PC-9 (cell line): ENCODE measurements around the gene ALDH3B2. TPM values are rescaled to one million over a fixed set of nuclear protein-coding genes. Genes with fewer than 3 reads are reported as not detected.
"Not testable (repeated sequence)": the region's sequence is repeated elsewhere in the genome, so short reads cannot be mapped to it uniquely, and the experiment has no call there.

Experiments
- BruUV-seq: library from RNA; stranded (reverse); fragments of 400-500 nt; replicated peaks from 2 replicates; lab custom pipeline; 2021; lab: Mats Ljungman, UMichigan
- CTCF ChIA-PET: fragments of 300-600 bp; sonication (Branson Sonifier 250); formaldehyde crosslinking; loops from one replicate; lab custom pipeline; 2022; ENCODE audit warnings: antibody characterized with exemption; lab: Charles Lee
- POLR2A ChIA-PET: fragments of 300-600 bp; sonication (Branson Sonifier 250); formaldehyde crosslinking; loops from one replicate; lab custom pipeline; 2022; ENCODE audit warnings: antibody characterized with exemption; ENCODE audit not compliant: unreplicated experiment; lab: Charles Lee
- DNase-seq, 2 experiments: peaks; one replicate each; pipeline versions ENCODE4 v3.0.0 to v3.0.0-alpha.2; 2015 to 2022; ENCODE audit warnings: mixed read lengths in 1 of 2
- H2AFZ ChIP-seq: fragments of 200-600 bp; sonication (generic); 2 replicates; pipeline ENCODE4 v1.8.1; 2017; ENCODE audit warnings: antibody characterized with exemption
- H3F3A ChIP-seq: fragments of 200-600 bp; sonication (generic); 2 replicates; pipeline ENCODE4 v1.8.1; 2017; ENCODE audit warnings: antibody characterized with exemption, mild to moderate bottlenecking, low read depth; ENCODE audit not compliant: insufficient read depth
- H3K27ac ChIP-seq: fragments of 200-600 bp; sonication (generic); 2 replicates; pipeline ENCODE4 v1.6.1; 2016; ENCODE audit warnings: mixed run types
- H3K27me3 ChIP-seq: fragments of 200-600 bp; sonication (generic); 2 replicates; pipeline ENCODE4 v1.6.1; 2016; ENCODE audit warnings: low read depth, mixed run types; ENCODE audit not compliant: insufficient read depth
- H3K36me3 ChIP-seq: fragments of 200-600 bp; sonication (generic); 2 replicates; pipeline ENCODE4 v1.6.1; 2016; ENCODE audit warnings: low read depth, mixed run types
- H3K4me1 ChIP-seq: fragments of 200-600 bp; sonication (generic); replicated peaks from 2 replicates; pipeline ENCODE4 v1.6.1; 2016; ENCODE audit warnings: mixed run types; ENCODE audit not compliant: insufficient read depth
- H3K4me2 ChIP-seq: fragments of 200-600 bp; sonication (generic); 2 replicates; pipeline ENCODE4 v1.6.1; 2017; ENCODE audit warnings: mixed run types
- H3K4me3 ChIP-seq: fragments of 200-600 bp; sonication (generic); 2 replicates; pipeline ENCODE4 v1.6.1; 2016; ENCODE audit warnings: mixed run types
- H3K79me2 ChIP-seq: fragments of 200-600 bp; sonication (generic); 2 replicates; pipeline ENCODE4 v1.6.1; 2017; ENCODE audit warnings: low read depth, mixed run types
- H3K9me2 ChIP-seq: fragments of 200-600 bp; sonication (generic); 2 replicates; pipeline ENCODE4 v1.8.1; 2017; ENCODE audit warnings: mild to moderate bottlenecking; ENCODE audit not compliant: insufficient read depth
- H3K9me3 ChIP-seq: fragments of 200-600 bp; sonication (generic); 2 replicates; pipeline ENCODE4 v1.8.1; 2016; ENCODE audit warnings: low read depth; ENCODE audit not compliant: insufficient read depth
- H4K20me1 ChIP-seq: fragments of 200-600 bp; sonication (generic); 2 replicates; pipeline ENCODE4 v1.8.1; 2017; ENCODE audit not compliant: insufficient read depth
- EZH2 ChIP-seq: fragments of 200-600 bp; sonication (generic); IDR thresholded peaks from 2 replicates; pipeline ENCODE4 v1.8.0; 2017; ENCODE audit warnings: antibody characterized with exemption, low read depth
- intact Hi-C: fragments of 100-400 bp; cut with micrococcal nuclease; formaldehyde crosslinking; loops from one replicate; pipeline ENCODE4 v1.10.0; 2022; ENCODE audit not compliant: unreplicated experiment
- total RNA-seq: library from RNA; stranded (reverse); gene quantifications from 2 replicates; pipeline ENCODE4 v1.2.3, GENCODE V29; 2021
- TF ChIP-seq, protein P1 (sequence below): fragments of 200-600 bp; sonication (generic); conservative IDR thresholded peaks from 2 replicates; pipeline ENCODE4 v1.6.1; 2017; ENCODE audit warnings: mixed run types, antibody characterized with exemption, mild to moderate bottlenecking, moderate library complexity

The ALDH3B2 gene
- total RNA-seq, 1 experiment from 2014 or later, result 9.8 TPM

DNA sequence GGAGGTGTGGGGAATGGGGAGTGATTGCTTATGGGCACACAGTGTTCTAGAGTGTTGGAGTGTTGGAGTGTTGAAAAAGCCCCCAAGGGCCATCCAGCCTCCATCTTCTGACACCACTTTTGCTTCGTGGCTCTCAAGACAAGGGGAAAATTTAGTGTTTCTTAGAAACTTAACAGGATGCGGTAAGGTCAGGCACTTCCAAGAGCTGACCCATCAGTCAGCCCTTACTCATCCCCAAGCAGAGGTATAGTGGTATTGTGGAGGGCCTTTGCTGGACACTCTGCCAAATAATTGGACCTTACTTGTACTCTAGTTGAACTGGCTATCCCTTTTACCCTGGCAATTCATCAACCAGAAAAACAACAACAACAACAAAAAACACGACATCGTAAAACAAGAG is 14.8 kb upstream of the ALDH3B2 start:
- no peaks in the 10 kb centered on the region for H3K9me2 ChIP-seq
- no peak overlapping the region for H3K4me2 ChIP-seq
- BruUV-seq, result no TSS peak
- no peaks in the 10 kb centered on the region for H4K20me1 ChIP-seq
- H3K9me3 ChIP-seq, result no peaks in the 10 kb centered on the region
- DNase-seq, result no peak
- ChIA-PET POLR2A (no interaction called here), CTCF (no interaction called here)
- H3K36me3 ChIP-seq, result no peaks in the 10 kb centered on the region
- no peaks in the 10 kb centered on the region for H3K79me2 ChIP-seq
- H2AFZ ChIP-seq, result no peak overlapping the region
- H3K27ac ChIP-seq, result no peak overlapping the region
- TF ChIP-seq, protein P1, sequence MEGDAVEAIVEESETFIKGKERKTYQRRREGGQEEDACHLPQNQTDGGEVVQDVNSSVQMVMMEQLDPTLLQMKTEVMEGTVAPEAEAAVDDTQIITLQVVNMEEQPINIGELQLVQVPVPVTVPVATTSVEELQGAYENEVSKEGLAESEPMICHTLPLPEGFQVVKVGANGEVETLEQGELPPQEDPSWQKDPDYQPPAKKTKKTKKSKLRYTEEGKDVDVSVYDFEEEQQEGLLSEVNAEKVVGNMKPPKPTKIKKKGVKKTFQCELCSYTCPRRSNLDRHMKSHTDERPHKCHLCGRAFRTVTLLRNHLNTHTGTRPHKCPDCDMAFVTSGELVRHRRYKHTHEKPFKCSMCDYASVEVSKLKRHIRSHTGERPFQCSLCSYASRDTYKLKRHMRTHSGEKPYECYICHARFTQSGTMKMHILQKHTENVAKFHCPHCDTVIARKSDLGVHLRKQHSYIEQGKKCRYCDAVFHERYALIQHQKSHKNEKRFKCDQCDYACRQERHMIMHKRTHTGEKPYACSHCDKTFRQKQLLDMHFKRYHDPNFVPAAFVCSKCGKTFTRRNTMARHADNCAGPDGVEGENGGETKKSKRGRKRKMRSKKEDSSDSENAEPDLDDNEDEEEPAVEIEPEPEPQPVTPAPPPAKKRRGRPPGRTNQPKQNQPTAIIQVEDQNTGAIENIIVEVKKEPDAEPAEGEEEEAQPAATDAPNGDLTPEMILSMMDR, result no peak
- no peak for TF ChIP-seq EZH2
- intact Hi-C loops, result no loop called here
- H3K4me3 ChIP-seq, result no peak overlapping the region
- peaks cover 4% of the 10 kb centered on the region for H3F3A ChIP-seq
- peaks cover 17% of the 10 kb centered on the region for H3K4me1 ChIP-seq
- no peaks in the 10 kb centered on the region for H3K27me3 ChIP-seq

DNA sequence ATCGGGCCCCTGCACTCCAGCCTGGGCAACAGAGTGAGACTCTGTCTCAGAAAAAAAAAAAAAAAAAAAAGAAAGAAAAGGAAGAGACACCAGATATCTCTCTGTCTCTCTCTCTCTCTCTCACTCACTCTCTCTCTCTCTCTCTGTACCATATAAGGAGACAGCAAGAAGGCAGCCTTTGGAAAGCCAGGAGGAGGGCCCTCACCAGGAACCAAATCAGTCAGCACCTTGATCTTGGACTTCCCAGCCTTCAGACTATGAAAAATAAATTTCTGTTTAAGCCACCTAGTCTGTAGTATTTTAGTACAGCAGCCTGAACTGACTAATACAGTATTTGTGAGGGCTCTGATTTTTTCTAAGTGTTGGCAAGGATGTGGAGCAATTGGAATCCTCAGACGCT is 13.6 kb upstream of the ALDH3B2 start:
- Histone ChIP-seq H3F3A (peaks cover 14% of the 10 kb centered on the region), H3K9me2 (no peaks in the 10 kb centered on the region), H3K36me3 (no peaks in the 10 kb centered on the region), H4K20me1 (no peaks in the 10 kb centered on the region), H2AFZ (no peak overlapping the region), H3K4me2 (no peak overlapping the region), H3K9me3 (no peaks in the 10 kb centered on the region), H3K27me3 (no peaks in the 10 kb centered on the region), H3K27ac (no peak overlapping the region), H3K79me2 (no peaks in the 10 kb centered on the region), H3K4me1 (peaks cover 27% of the 10 kb centered on the region), H3K4me3 (no peak overlapping the region)
- CTCF ChIA-PET, result no interaction called here
- POLR2A ChIA-PET, result no interaction called here
- intact Hi-C loops, result no loop called here
- no peak for DNase-seq
- BruUV-seq, result no TSS peak
- no peak for TF ChIP-seq EZH2
- TF ChIP-seq, protein P1, result no peak

DNA sequence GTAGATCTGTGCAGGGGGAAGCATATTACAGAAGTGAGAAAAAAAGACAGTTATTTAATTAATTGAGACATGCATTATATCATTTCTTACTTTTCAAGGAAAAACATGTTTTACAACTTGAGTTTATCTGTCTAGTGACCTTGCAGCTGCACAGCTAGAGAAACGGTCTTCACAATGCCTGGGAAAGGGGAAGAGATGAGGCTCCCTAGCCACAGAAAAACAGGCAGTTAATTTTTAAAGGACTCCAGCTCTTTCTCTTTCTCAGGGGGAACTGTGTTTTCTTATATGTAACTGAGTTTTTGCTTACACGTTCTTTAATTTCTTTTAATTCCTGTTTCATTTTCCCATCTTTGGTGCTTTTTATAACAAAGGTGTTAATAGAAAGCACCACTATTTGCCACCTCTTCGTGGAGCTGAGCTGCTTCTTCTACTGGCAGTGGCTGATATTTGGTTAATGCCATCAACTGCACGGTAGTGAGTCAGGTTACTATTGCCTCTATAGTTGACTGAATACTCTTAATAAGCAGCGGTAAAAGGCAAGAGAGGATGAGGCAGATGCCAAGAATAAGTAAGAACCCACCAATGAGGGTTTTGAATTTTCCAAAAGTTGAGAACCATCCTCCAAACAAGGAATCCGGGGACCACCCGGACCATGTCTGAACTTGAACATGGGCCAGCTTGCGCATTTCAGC is 11.4 kb upstream of the ALDH3B2 start:
- H4K20me1 ChIP-seq, H2AFZ ChIP-seq, POLR2A ChIA-PET, H3K9me3 ChIP-seq, H3K27ac ChIP-seq, H3K36me3 ChIP-seq, H3K79me2 ChIP-seq, H3K4me3 ChIP-seq, H3K27me3 ChIP-seq, intact Hi-C loops, DNase-seq, H3K9me2 ChIP-seq, BruUV-seq, H3K4me2 ChIP-seq: not testable (repeated sequence)
- CTCF ChIA-PET, result interaction anchor here (0.6 to 0.7 kb wide), 2 partner anchors 21 to 663 kb away, joined by 6 to 7 read pairs; partner anchors contain the start of gene SYT12
- Histone ChIP-seq H3K4me1 (peaks cover 49% of the 10 kb centered on the region), H3F3A (peaks cover 33% of the 10 kb centered on the region)

- Histone ChIP-seq H3F3A (peaks cover 34% of the 10 kb centered on the region), H3K27ac (peak overlapping the region; percentile 63), H3K4me3 (peak overlapping the region; percentile 11; the same call in 1 of the 2 replicates), H3K4me2 (peak overlapping the region; percentile 71), H3K4me1 (peaks cover 68% of the 10 kb centered on the region)
- DNase-seq, result peak; percentile 53 to 81
- H3K9me3 ChIP-seq, H3K79me2 ChIP-seq, intact Hi-C loops, POLR2A ChIA-PET, H3K27me3 ChIP-seq, H3K9me2 ChIP-seq, H3K36me3 ChIP-seq, BruUV-seq, H4K20me1 ChIP-seq, H2AFZ ChIP-seq: not testable (repeated sequence)
- CTCF ChIA-PET, result interaction anchor here (1.2 kb wide), 1 partner anchor 16 kb away, joined by 3 read pairs; no protein-coding TSS in a partner anchor
These were observed 8.0 kb upstream of the ALDH3B2 start for GRCh38 chr11:67682126-67683034.
